K562 (cell line): ENCODE measurements around the gene GRXCR2. TPM values are rescaled to one million over a fixed set of nuclear protein-coding genes. Genes with fewer than 3 reads are reported as not detected.

Experiments
- ATAC-seq: fragments of 200-7000 bp; cut with Tn5 transposase; 3 replicates; pipeline ENCODE4 v1.9.1; 2020; ENCODE audit warnings: moderate library complexity
- BruUV-seq: library from RNA; stranded (reverse); fragments of 400-500 nt; replicated peaks from 2 replicates; lab custom pipeline; 2021; lab: Mats Ljungman, UMichigan
- CTCF ChIA-PET: fragments of 300-600 bp; formaldehyde crosslinking; extraction: SDS; loops from one replicate; lab custom pipeline; 2021; ENCODE audit warnings: low intra/inter-chr PET ratio; lab: Yijun Ruan, JAX
- POLR2A ChIA-PET: fragments of 300-600, 350-650 bp; sonication (Branson Sonifier 250); formaldehyde crosslinking; extraction: SDS; loops from one replicate; lab custom pipeline; 2021; ENCODE audit warnings: antibody characterized with exemption, inconsistent platforms; lab: Yijun Ruan, JAX
- DNase-seq, 4 experiments: peaks; one replicate each; pipeline versions ENCODE4 v3.0.0 to v3.0.0-alpha.2; 2011 to 2018; ENCODE audit warnings: low spot score in 3 of 4, mixed read lengths in 3 of 4; ENCODE audit errors: extremely low read depth in 1 of 4
- FAIRE-seq: peaks from 2 replicates; lab custom pipeline; 2011; peaks lifted over from hg19 to GRCh38; lab: Jason Lieb, UNC
- H2AFZ ChIP-seq: 2 replicates; pipeline ENCODE4 v1.6.0; 2011; ENCODE audit warnings: low read depth, low read length, control low read depth, inconsistent platforms
- H3K27ac ChIP-seq: fragments of 200-600 bp; 3 replicates; pipeline ENCODE4 v1.8.0; 2011; ENCODE audit warnings: low read depth, mild to moderate bottlenecking, control low read depth, inconsistent platforms, low read length, moderate library complexity, mixed read lengths; ENCODE audit errors: extremely low read depth
- H3K27me3 ChIP-seq, 2 experiments: fragments of 300-600 bp in 1 of 2; 2 replicates in 1 of 2; 3 replicates in 1 of 2; pipeline versions ENCODE4 v1.6.0 to v1.8.0; 2011; ENCODE audit warnings: inconsistent platforms in 2 of 2, low read length in 2 of 2, mild to moderate bottlenecking in 1 of 2, mixed read lengths in 1 of 2, moderate library complexity in 1 of 2; ENCODE audit not compliant: control insufficient read depth in 2 of 2, insufficient read depth in 2 of 2
- H3K36me3 ChIP-seq: fragments of 300-600 bp; 3 replicates; pipeline ENCODE4 v1.8.0; 2011; ENCODE audit warnings: mild to moderate bottlenecking, low read length, inconsistent platforms; ENCODE audit not compliant: control insufficient read depth, insufficient read depth
- H3K4me1 ChIP-seq, 2 experiments: fragments of 200-600 bp in 1 of 2; replicated peaks in 1 of 2; 2 replicates in 1 of 2; 3 replicates in 1 of 2; pipeline versions ENCODE4 v1.5.1 to v1.8.0; 2011; ENCODE audit warnings: inconsistent platforms in 2 of 2, low read length in 2 of 2, mild to moderate bottlenecking in 1 of 2, mixed read lengths in 1 of 2, moderate library complexity in 1 of 2; ENCODE audit not compliant: control insufficient read depth in 2 of 2, insufficient read depth in 2 of 2
- H3K4me2 ChIP-seq: 2 replicates; pipeline ENCODE4 v1.6.1; 2011; ENCODE audit warnings: low read length, control low read depth, inconsistent platforms, mixed read lengths; ENCODE audit not compliant: insufficient read depth
- H3K4me3 ChIP-seq: fragments of 200-600 bp; sonication (generic), shearing (Covaris generic); 2 replicates; pipeline ENCODE4 v1.5.1; 2016; ENCODE audit warnings: control low read depth, inconsistent platforms
- H3K79me2 ChIP-seq: fragments of 200-600 bp; 3 replicates; pipeline ENCODE4 v1.8.0; 2011; ENCODE audit warnings: low read length, inconsistent platforms; ENCODE audit not compliant: control insufficient read depth, insufficient read depth
- H3K9ac ChIP-seq, 2 experiments: 2 replicates each; pipeline versions ENCODE4 v1.6.0 to v1.6.1; 2011; ENCODE audit warnings: low read depth in 2 of 2, low read length in 2 of 2, control low read depth in 1 of 2, inconsistent platforms in 1 of 2, mild to moderate bottlenecking in 1 of 2, mixed read lengths in 1 of 2; ENCODE audit not compliant: insufficient read depth in 1 of 2
- H3K9me1 ChIP-seq: one replicate; pipeline ENCODE4 v1.6.0; 2011; ENCODE audit warnings: inconsistent platforms, mild to moderate bottlenecking, low read length, moderate library complexity; ENCODE audit not compliant: control insufficient read depth, insufficient read depth
- H3K9me3 ChIP-seq: replicated peaks from 2 replicates; pipeline ENCODE4 v1.5.1; 2011; ENCODE audit warnings: low read depth, low read length, inconsistent platforms; ENCODE audit not compliant: control insufficient read depth, insufficient read depth
- H4K20me1 ChIP-seq: replicated peaks from 2 replicates; pipeline ENCODE4 v1.6.1; 2011; ENCODE audit warnings: low read length, inconsistent platforms, mixed read lengths; ENCODE audit not compliant: control insufficient read depth, insufficient read depth
- ATF7 ChIP-seq: fragments of 450-650 bp; IDR thresholded peaks from 2 replicates; pipeline ENCODE4 v1.7.1; 2014; ENCODE audit warnings: mild to moderate bottlenecking, moderate library complexity
- FOXJ3 ChIP-seq: sonication (generic); formaldehyde crosslinking; IDR thresholded peaks from 2 replicates; pipeline ENCODE4 v1.4.0; 2020; ENCODE audit warnings: mild to moderate bottlenecking, missing genetic modification reagents
- GATAD2B ChIP-seq: fragments of 450-650 bp; IDR thresholded peaks from 2 replicates; pipeline ENCODE4 v1.6.1; 2017; ENCODE audit warnings: mild to moderate bottlenecking, borderline replicate concordance
- KDM5B ChIP-seq: fragments of 200-600 bp; sonication (generic); IDR thresholded peaks from 2 replicates; pipeline ENCODE4 v1.6.1; 2012; ENCODE audit warnings: low read depth, mild to moderate bottlenecking, moderate library complexity, low read length, control low read depth, inconsistent platforms; ENCODE audit not compliant: insufficient replicate concordance
- NFATC3 ChIP-seq: fragments of 450-650 bp; IDR thresholded peaks from 2 replicates; pipeline ENCODE4 v1.6.1; 2017; ENCODE audit warnings: mild to moderate bottlenecking
- PPARD ChIP-seq: fragments of 250-450 bp; sonication (Bioruptor Pico); IDR thresholded peaks from 2 replicates; pipeline ENCODE4 v1.8.0; 2022; ENCODE audit warnings: inconsistent platforms, mild to moderate bottlenecking, moderate library complexity
- WHSC1 ChIP-seq: IDR thresholded peaks from one replicate; pipeline ENCODE4 v1.6.1; 2012; ENCODE audit warnings: low read length, control low read depth, inconsistent platforms
- ZNF184 ChIP-seq: sonication (generic); formaldehyde crosslinking; IDR thresholded peaks from 2 replicates; pipeline ENCODE4 v1.5.0; 2020; ENCODE audit warnings: missing genetic modification reagents
- ZNF263 ChIP-seq: sonication (generic); formaldehyde crosslinking; IDR thresholded peaks from 2 replicates; pipeline ENCODE4 v1.8.0; 2022; ENCODE audit warnings: mild to moderate bottlenecking, missing genetic modification reagents, borderline replicate concordance
- ZNF436 ChIP-seq: fragments of 250-450, 450-650 bp; sonication (Bioruptor Pico); formaldehyde crosslinking; IDR thresholded peaks from 2 replicates; pipeline ENCODE4 v1.7.0; 2020; ENCODE audit warnings: mild to moderate bottlenecking
- WGBS: fragments of 100-300 bp; shearing (Covaris generic); methylation state at CpG from one replicate; pipeline ENCODE4 v1.1.6; 2016; ENCODE audit warnings: low coverage, mixed read lengths; ENCODE audit not compliant: insufficient coverage; ENCODE audit errors: missing lambda C conversion rate; 5-methylcytosine and 5-hydroxymethylcytosine counted together
- in situ Hi-C: fragments of 300-500 bp; cut with MboI; formaldehyde crosslinking; loops from 4 replicates; pipeline ENCODE4 v1.15.0; 2018; ENCODE audit warnings: inconsistent platforms, mixed read lengths
- intact Hi-C: fragments of 100-400 bp; cut with micrococcal nuclease; formaldehyde crosslinking; loops from 2 replicates; pipeline ENCODE4 v1.14.2; 2022
- polyA plus RNA-seq, 8 experiments: library from polyadenylated mRNA; depleted of rRNA in 4 of 8; stranded (reverse) in 5 of 8; unstranded in 3 of 8; fragments of >200 nt; fragmentation: Nextera tagmentation in 2 of 8; fragmentation: Illumina TruSeq in 1 of 8; extraction: Ambion mirVana in 2 of 8; extraction: Trizol in 1 of 8; gene quantifications; 2 replicates each; pipeline versions ENCODE4 v1.2.1 to v1.2.3, GENCODE V29; 2011 to 2014; ENCODE audit warnings: inconsistent platforms in 1 of 8, missing spikeins in 1 of 8
- total RNA-seq, 7 experiments: library from RNA; depleted of rRNA in 6 of 7; stranded (reverse); fragments of >200 nt in 6 of 7; fragmentation: Illumina TruSeq in 2 of 7; extraction: Trizol in 2 of 7; gene quantifications; 2 replicates each; pipeline versions ENCODE4 v1.2.1 to v1.2.3, GENCODE V29; 2011 to 2021; ENCODE audit warnings: low replicate concordance in 1 of 7
- TF ChIP-seq, protein P1 (sequence below), 2 experiments: fragments of 250-450 bp in 1 of 2; fragments of 450-650 bp in 1 of 2; sonication (Bioruptor Pico) in 1 of 2; IDR thresholded peaks; 2 replicates each; pipeline versions ENCODE4 v1.6.1 to v1.8.0; 2016 to 2021; ENCODE audit warnings: mild to moderate bottlenecking in 2 of 2, moderate library complexity in 2 of 2, missing compliant biosample characterization in 1 of 2, missing genetic modification characterization in 1 of 2
- TF ChIP-seq, protein P2 (sequence below), 3 experiments: IDR thresholded peaks in 2 of 3; conservative IDR thresholded peaks in 1 of 3; 2 replicates each; pipeline ENCODE4 v1.5.1; 2011 to 2012; ENCODE audit warnings: low read length in 3 of 3, mild to moderate bottlenecking in 3 of 3, control low read depth in 2 of 3, improper control_type of control experiment in 1 of 3, inconsistent platforms in 1 of 3, low read depth in 1 of 3, mixed read lengths in 1 of 3, moderate library complexity in 1 of 3; ENCODE audit not compliant: insufficient read depth in 2 of 3
- TF ChIP-seq, protein P3 (sequence below): sonication (generic); formaldehyde crosslinking; IDR thresholded peaks from 2 replicates; pipeline ENCODE4 v1.8.0; 2022; ENCODE audit warnings: missing genetic modification reagents, mild to moderate bottlenecking, borderline replicate concordance

GRXCR2 gene
- total and polyA plus RNA-seq, 9 of the 15 experiments (the other 6 are each of a cell fraction or from before 2014, with no cell fraction given) = not detected

DNA sequence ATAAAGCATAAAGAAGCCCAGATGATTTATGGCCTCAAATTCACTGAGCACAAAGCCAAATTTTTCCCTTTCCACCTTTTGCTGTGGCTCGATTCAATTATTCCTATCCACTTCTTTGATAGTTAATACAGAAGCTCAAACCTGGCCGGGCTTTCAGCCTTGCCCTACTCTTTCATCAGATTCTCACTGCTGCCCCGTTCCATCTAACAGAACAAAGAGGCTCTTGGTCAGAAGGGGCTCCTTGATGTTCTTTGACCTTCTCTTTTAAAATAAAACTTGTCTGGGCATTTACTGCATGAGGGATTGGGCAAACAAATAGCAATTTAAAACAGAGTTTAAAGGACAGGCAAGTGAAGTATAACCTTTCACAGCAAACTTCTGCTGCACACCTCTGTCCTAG lies 9.8 kb downstream of the GRXCR2 start:
- BruUV-seq = no TSS peak
- TF ChIP-seq WHSC1 = no peak
- TF ChIP-seq ZNF263 = no peak
- no peak for TF ChIP-seq KDM5B
- no peak for TF ChIP-seq ATF7
- TF ChIP-seq, protein P1, sequence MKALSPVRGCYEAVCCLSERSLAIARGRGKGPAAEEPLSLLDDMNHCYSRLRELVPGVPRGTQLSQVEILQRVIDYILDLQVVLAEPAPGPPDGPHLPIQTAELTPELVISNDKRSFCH (CRISPR knock-in tag; IDR thresholded peaks at IDR 0.05) = no peak
- TF ChIP-seq, protein P1 (tag; IDR thresholded peaks at IDR 0.05) = no peak
- TF ChIP-seq, protein P2, sequence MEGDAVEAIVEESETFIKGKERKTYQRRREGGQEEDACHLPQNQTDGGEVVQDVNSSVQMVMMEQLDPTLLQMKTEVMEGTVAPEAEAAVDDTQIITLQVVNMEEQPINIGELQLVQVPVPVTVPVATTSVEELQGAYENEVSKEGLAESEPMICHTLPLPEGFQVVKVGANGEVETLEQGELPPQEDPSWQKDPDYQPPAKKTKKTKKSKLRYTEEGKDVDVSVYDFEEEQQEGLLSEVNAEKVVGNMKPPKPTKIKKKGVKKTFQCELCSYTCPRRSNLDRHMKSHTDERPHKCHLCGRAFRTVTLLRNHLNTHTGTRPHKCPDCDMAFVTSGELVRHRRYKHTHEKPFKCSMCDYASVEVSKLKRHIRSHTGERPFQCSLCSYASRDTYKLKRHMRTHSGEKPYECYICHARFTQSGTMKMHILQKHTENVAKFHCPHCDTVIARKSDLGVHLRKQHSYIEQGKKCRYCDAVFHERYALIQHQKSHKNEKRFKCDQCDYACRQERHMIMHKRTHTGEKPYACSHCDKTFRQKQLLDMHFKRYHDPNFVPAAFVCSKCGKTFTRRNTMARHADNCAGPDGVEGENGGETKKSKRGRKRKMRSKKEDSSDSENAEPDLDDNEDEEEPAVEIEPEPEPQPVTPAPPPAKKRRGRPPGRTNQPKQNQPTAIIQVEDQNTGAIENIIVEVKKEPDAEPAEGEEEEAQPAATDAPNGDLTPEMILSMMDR (IDR thresholded peaks at IDR 0.05 in 2 of 3, conservative IDR thresholded peaks at IDR 0.05 in 1 of 3; ENCODE audit: insufficient read depth in 2 of 3, low read depth in 1 of 3, low read length in 3 of 3) = no peak
- TF ChIP-seq, protein P3, sequence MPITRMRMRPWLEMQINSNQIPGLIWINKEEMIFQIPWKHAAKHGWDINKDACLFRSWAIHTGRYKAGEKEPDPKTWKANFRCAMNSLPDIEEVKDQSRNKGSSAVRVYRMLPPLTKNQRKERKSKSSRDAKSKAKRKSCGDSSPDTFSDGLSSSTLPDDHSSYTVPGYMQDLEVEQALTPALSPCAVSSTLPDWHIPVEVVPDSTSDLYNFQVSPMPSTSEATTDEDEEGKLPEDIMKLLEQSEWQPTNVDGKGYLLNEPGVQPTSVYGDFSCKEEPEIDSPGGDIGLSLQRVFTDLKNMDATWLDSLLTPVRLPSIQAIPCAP (CRISPR knock-in tag) = no peak
- TF ChIP-seq ZNF184 (CRISPR knock-in tag) = no peak
- TF ChIP-seq FOXJ3 = no peak
- TF ChIP-seq NFATC3 = no peak
- no peak for TF ChIP-seq PPARD (CRISPR knock-in tag)
- TF ChIP-seq GATAD2B = no peak
- TF ChIP-seq ZNF436 (CRISPR knock-in tag) = no peak
- ATAC-seq (no peak), DNase-seq (no peak), FAIRE-seq (no peak)
- ChIA-PET CTCF (no interaction called here), POLR2A (interaction anchor here (1.0 kb wide), 2 partner anchors 9 to 21 kb away, joined by 3 to 4 read pairs; no protein-coding TSS in a partner anchor)
- Histone ChIP-seq H3K79me2 (no peaks in the 10 kb centered on the region), H3K27ac (no peak overlapping the region), H3K9me3 (peaks cover 2% of the 10 kb centered on the region), H3K4me3 (no peak overlapping the region), H2AFZ (peak overlapping the region; percentile 22; the same call in 1 of the 2 replicates), H3K9ac (no peak overlapping the region), H3K36me3 (no peaks in the 10 kb centered on the region), H3K27me3 (no peaks in the 10 kb centered on the region), H3K4me1 (peaks cover 9 to 19% of the 10 kb centered on the region in 2 experiments; a peak in 4 of 5 replicates), H3K4me2 (no peak overlapping the region), H4K20me1 (no peaks in the 10 kb centered on the region), H3K9me1 (no peaks in the 10 kb centered on the region)
- in situ Hi-C loops = no loop called here
- WGBS = 39% methylated on average over 3 of the region's 3 CpGs
- intact Hi-C loops = loop anchor here (5.0 kb wide), 1 partner anchor 36 kb away; no protein-coding TSS in a partner anchor
